Esophagus squamous epithelium (tissue), 5 donors: ENCODE measurements around the gene DNAH8. TPM values are rescaled to one million over a fixed set of nuclear protein-coding genes. Genes with fewer than 3 reads are reported as not detected.

Source experiments
- DNase-seq: peaks from one replicate; lab custom pipeline; 2025; lab: John Stamatoyannopoulos, UW
- H3K27ac ChIP-seq, 4 donors: fragments of 200-600 bp; sonication (generic); one replicate each; pipeline ENCODE4 v1.5.1; 2016 to 2019; ENCODE audit warnings: mild to moderate bottlenecking in 1 of 4
- H3K27me3 ChIP-seq, 4 donors: fragments of 200-600 bp; sonication (generic); 1 replicate in 3 of 4; 2 replicates in 1 of 4; pipeline versions ENCODE4 v1.5.1 to v1.6.0; 2017 to 2021; ENCODE audit warnings: antibody characterized with exemption in 1 of 4
- H3K36me3 ChIP-seq, 3 donors: fragments of 200-600 bp; sonication (generic); one replicate each; pipeline ENCODE4 v1.5.1; 2016 to 2019
- H3K4me1 ChIP-seq, 3 donors: fragments of 200-600 bp; sonication (generic); one replicate each; pipeline ENCODE4 v1.5.1; 2017 to 2019
- H3K4me3 ChIP-seq, 4 donors: fragments of 200-600 bp; sonication (generic); 1 replicate in 3 of 4; 2 replicates in 1 of 4; pipeline ENCODE4 v1.5.1; 2016 to 2019; ENCODE audit warnings: mild to moderate bottlenecking in 2 of 4, moderate library complexity in 1 of 4
- H3K9me3 ChIP-seq, 3 donors: fragments of 200-600 bp; sonication (generic); one replicate each; pipeline ENCODE4 v1.5.1; 2016 to 2019
- POLR2A ChIP-seq, 4 donors: fragments of 450-650 bp; IDR thresholded peaks; one replicate each; pipeline ENCODE4 v1.6.1; 2017; ENCODE audit warnings: antibody characterized with exemption in 4 of 4, mild to moderate bottlenecking in 4 of 4, moderate library complexity in 3 of 4
- WGBS, 2 donors: methylation state at CpG; one replicate each; pipeline ENCODE4 v1.1.5; 2018; 5-methylcytosine and 5-hydroxymethylcytosine counted together
- intact Hi-C: fragments of 100-400 bp; cut with DNase I; formaldehyde crosslinking; loops from one replicate; pipeline ENCODE4 v1.15.0; 2022
- total RNA-seq, 4 donors: library from RNA; depleted of rRNA; stranded (reverse); fragments of >200 nt; gene quantifications; one replicate each; pipeline ENCODE4 v1.1.0, GENCODE V29; 2016
- TF ChIP-seq, protein P1 (sequence below), 6 experiments: fragments of 450-650 bp in 4 of 6; fragments of 200-600 bp in 2 of 6; sonication (generic) in 2 of 6; IDR thresholded peaks; one replicate each; pipeline ENCODE4 v1.5.1; 2016 to 2019; ENCODE audit warnings: antibody characterized with exemption in 6 of 6, mild to moderate bottlenecking in 4 of 6, moderate library complexity in 4 of 6
- donor health status: DM: yes; HTN: yes; CAD: no.

Gene DNAH8
- total RNA-seq, 4 donors from 2014 or later, result under 0.01 to 0.03 TPM; not detected in 2

DNA sequence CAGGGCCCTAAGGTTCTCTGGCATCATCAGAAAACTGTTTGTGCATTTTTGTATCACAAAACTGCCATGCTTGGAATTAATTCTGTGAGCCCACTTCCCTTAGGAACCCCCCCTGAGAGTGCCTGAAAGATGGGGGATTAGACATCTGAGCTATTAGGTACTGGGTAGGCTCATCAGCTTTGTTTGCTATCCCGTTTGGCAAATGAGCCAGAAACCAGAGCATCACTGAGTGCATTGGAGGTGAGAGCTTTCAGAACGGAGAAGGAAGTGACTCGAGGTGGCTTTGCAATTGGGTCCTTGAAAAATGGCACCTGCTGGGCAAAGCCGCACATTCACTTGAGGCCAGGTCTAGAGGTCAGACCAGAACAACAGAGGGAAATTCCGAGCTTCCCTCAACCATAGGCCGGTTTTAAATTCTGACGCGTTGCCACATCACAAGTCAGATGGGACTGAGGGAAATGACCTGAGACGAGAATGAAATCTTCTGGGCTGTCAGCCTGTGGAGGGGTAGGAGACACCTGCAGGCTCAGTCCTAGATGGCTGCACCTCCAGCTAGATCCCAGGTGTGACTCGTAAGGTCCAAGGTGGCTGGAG, 325.1 kb downstream of the DNAH8 start:
- Histone ChIP-seq H3K27ac (no peak overlapping the region), H3K9me3 (no peaks in the 10 kb centered on the region), H3K4me1 (no peaks in the 10 kb centered on the region), H3K4me3 (no peak overlapping the region), H3K27me3 (peaks cover 0 to 89% (median 2%) of the 10 kb centered on the region in 4 donors), H3K36me3 (no peaks in the 10 kb centered on the region)
- TF ChIP-seq POLR2A (IDR thresholded peaks at IDR 0.05), result no peak
- TF ChIP-seq, protein P1, sequence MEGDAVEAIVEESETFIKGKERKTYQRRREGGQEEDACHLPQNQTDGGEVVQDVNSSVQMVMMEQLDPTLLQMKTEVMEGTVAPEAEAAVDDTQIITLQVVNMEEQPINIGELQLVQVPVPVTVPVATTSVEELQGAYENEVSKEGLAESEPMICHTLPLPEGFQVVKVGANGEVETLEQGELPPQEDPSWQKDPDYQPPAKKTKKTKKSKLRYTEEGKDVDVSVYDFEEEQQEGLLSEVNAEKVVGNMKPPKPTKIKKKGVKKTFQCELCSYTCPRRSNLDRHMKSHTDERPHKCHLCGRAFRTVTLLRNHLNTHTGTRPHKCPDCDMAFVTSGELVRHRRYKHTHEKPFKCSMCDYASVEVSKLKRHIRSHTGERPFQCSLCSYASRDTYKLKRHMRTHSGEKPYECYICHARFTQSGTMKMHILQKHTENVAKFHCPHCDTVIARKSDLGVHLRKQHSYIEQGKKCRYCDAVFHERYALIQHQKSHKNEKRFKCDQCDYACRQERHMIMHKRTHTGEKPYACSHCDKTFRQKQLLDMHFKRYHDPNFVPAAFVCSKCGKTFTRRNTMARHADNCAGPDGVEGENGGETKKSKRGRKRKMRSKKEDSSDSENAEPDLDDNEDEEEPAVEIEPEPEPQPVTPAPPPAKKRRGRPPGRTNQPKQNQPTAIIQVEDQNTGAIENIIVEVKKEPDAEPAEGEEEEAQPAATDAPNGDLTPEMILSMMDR (IDR thresholded peaks at IDR 0.05), result no peak
- 81 to 82% methylated on average over 9 to 10 of the region's 10 CpGs for WGBS, 2 donors
- intact Hi-C loops, result no loop called here
- no peak for DNase-seq

DNA sequence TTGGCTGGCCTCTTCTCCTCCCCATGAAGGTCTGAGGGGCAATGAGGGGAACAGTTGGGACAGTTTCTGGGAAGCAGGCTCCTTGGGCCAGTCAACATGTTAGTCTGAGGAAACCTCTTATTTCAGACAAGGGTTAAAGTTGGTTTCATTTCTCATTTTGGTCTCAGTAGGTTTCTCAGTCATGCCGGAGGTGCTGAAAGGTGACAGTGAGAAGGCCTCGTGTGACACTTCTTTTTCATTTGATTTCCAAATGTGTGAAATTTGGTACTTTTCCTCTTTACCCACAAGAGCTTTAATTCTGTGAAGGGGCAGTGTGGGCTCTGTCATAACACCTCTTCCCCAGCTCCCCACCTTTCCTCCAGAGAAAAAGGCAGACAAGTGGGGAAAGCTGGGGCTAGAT, 326.0 kb downstream of the DNAH8 start:
- DNase-seq, result no peak
- no peaks in the 10 kb centered on the region for H3K4me1 ChIP-seq
- no peak overlapping the region for H3K27ac ChIP-seq
- peaks cover 0 to 80% (median 2%) of the 10 kb centered on the region in 4 donors for H3K27me3 ChIP-seq
- TF ChIP-seq, protein P1 (IDR thresholded peaks at IDR 0.05), result no peak
- no peak for TF ChIP-seq POLR2A (IDR thresholded peaks at IDR 0.05)
- no peaks in the 10 kb centered on the region for H3K36me3 ChIP-seq
- 41 to 53% methylated on average over 2 of the region's 2 CpGs for WGBS, 2 donors
- intact Hi-C loops, result no loop called here
- no peaks in the 10 kb centered on the region for H3K9me3 ChIP-seq
- no peak overlapping the region for H3K4me3 ChIP-seq

DNA sequence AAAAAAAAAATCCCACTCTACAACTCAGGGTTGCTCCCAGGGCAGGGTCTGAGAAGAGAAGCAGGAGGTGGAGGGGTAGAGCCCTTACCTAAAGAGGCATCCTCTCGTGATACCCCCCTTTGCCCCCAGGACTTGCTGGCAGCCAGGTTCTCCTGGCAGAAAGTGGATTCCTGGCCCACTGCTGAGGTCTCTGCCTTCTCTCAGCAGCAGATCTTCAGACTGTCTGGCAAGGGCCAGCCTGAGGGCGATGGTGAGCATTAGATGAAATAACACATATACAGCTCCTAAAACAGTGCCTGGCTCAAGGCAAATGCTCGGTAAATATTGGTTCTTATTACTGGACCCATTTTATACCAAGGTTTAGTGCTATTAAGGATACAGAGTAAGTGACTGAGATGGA, 328.7 kb downstream of the DNAH8 start:
- Histone ChIP-seq H3K4me3 (no peak overlapping the region), H3K27me3 (peaks cover 3 to 79% (median 6%) of the 10 kb centered on the region in 4 donors), H3K9me3 (no peaks in the 10 kb centered on the region), H3K4me1 (peaks cover 3 to 7% (median 6%) of the 10 kb centered on the region in 3 donors), H3K27ac (no peak overlapping the region), H3K36me3 (no peaks in the 10 kb centered on the region)
- DNase-seq, result no peak
- TF ChIP-seq, protein P1 (IDR thresholded peaks at IDR 0.05), result no peak
- TF ChIP-seq POLR2A (IDR thresholded peaks at IDR 0.05), result no peak
- WGBS, 2 donors, result 67 to 68% methylated on average over 2 to 3 of the region's 3 CpGs
- intact Hi-C loops, result no loop called here

DNA sequence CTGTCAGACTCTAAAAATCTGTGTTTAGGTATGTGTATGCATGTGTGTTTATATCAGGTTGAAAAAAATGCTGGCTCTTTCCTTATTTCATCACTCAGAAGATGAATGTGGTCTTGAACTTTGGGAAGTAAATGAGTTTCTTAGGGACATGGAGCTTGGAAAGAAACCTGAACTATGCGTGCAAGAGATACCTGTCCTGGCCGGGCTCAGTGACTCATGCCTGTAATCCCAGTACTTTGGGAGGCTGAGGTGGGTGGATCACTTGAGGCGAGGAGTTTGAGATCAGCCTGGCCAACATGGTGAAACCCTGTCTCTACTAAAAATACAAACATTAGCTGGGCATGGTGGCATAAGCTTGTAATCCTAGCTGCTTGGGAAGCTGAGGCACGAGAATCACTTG, 329.1 kb downstream of the DNAH8 start:
- Histone ChIP-seq H3K4me3 (no peak overlapping the region), H3K4me1 (peaks cover 5 to 11% (median 9%) of the 10 kb centered on the region in 3 donors), H3K36me3 (no peaks in the 10 kb centered on the region), H3K27ac (no peak overlapping the region), H3K9me3 (no peaks in the 10 kb centered on the region), H3K27me3 (peaks cover 7 to 79% (median 10%) of the 10 kb centered on the region in 4 donors)
- no peak for TF ChIP-seq POLR2A (IDR thresholded peaks at IDR 0.05)
- TF ChIP-seq, protein P1 (IDR thresholded peaks at IDR 0.05), result no peak
- intact Hi-C loops, result no loop called here
- no peak for DNase-seq
- 39 to 64% methylated on average over 4 of the region's 4 CpGs for WGBS, 2 donors

DNA sequence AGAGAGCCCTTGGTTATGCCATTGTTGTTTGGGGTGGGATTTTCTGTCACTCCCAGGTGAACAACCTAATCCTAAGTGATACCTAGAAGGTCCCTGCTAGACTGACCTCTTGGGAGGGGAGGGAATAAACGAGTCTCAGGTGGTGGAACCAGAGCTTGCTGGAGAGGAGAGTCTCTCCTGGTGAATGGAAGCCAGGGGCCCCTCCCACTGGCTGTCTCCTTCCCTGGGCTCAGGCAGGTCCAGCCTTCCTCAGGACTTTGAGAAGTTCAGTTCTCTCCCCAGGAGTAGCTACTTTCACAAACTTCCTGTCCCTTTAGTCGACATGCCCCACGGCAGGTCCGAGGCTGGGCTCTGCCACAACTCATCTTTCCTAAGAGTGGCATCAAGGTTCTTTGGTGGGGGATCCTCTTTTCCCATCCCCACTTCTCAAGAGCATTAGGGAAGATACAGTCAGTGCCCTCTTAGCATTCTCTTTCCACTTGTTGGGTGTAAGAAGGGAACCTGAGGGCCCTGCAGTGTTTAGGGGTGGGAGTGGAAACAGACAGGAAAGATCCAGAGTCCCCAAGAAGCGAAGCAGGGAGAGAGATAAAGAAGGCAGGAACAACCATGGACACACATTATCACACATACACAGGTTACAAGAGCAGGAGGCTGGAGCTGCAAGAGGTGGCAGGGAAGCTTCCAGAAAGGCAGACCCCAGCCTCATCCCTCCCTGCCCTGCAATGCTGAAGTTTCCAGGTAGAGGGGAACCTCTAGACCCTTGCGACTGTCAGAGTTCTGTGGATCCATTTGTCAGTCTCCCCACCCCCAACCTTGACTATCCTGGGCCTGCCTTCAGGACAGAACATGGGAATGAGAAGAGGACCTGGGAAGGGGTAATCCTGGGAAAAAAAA, 332.6 kb downstream of the DNAH8 start:
- DNase-seq, result no peak
- WGBS, 2 donors, result 52 to 60% methylated on average over 5 to 6 of the region's 6 CpGs
- H3K9me3 ChIP-seq, result no peaks in the 10 kb centered on the region
- peaks cover 9 to 78% (median 11%) of the 10 kb centered on the region in 4 donors for H3K27me3 ChIP-seq
- no peak overlapping the region for H3K4me3 ChIP-seq
- intact Hi-C loops, result no loop called here
- H3K27ac ChIP-seq, result no peak overlapping the region
- no peaks in the 10 kb centered on the region for H3K36me3 ChIP-seq
- H3K4me1 ChIP-seq, result peaks cover 5 to 12% (median 9%) of the 10 kb centered on the region in 3 donors
- TF ChIP-seq, protein P1 (IDR thresholded peaks at IDR 0.05), result no peak
- TF ChIP-seq POLR2A (IDR thresholded peaks at IDR 0.05), result no peak
